IMR-90 (cell line): Measurements from ENCODE around the gene ZNF502. TPM values are rescaled to one million over a fixed set of nuclear protein-coding genes. Genes with fewer than 3 reads are reported as not detected.

ENCODE experiments used
- ATAC-seq: fragments of 200-7000 bp; cut with Tn5 transposase; 2 replicates; pipeline ENCODE4 v1.9.1; 2020; ENCODE audit warnings: low read depth, mild to moderate bottlenecking, moderate library complexity
- BruUV-seq: library from RNA; stranded (reverse); fragments of 400-500 nt; replicated peaks from 2 replicates; lab custom pipeline; 2021; lab: Mats Ljungman, UMichigan
- CTCF ChIA-PET: fragments of 300-600 bp; formaldehyde crosslinking; extraction: SDS; loops from one replicate; lab custom pipeline; 2021; ENCODE audit warnings: antibody characterized with exemption; lab: Yijun Ruan, JAX
- POLR2A ChIA-PET: fragments of 300-600 bp; sonication (Branson Sonifier 250); formaldehyde crosslinking; loops from one replicate; lab custom pipeline; 2022; ENCODE audit warnings: antibody characterized with exemption; ENCODE audit not compliant: unreplicated experiment; lab: Charles Lee
- DNase-seq: peaks from one replicate; pipeline ENCODE4 v3.0.0; 2013
- H2AFZ ChIP-seq: replicated peaks from 2 replicates; pipeline ENCODE3; 2013; ENCODE audit warnings: low read length, mild to moderate bottlenecking; ENCODE audit not compliant: poor library complexity
- H2AK5ac ChIP-seq: 2 replicates; pipeline ENCODE4 v1.6.1; 2013; ENCODE audit warnings: low read depth, low read length, inconsistent platforms
- H2AK9ac ChIP-seq: replicated peaks from 2 replicates; pipeline ENCODE3; 2013; ENCODE audit warnings: mild to moderate bottlenecking, low read depth, low read length, moderate library complexity; ENCODE audit not compliant: poor library complexity
- H2BK120ac ChIP-seq: 2 replicates; pipeline ENCODE4 v1.6.1; 2013; ENCODE audit warnings: low read depth, low read length, inconsistent platforms
- H2BK15ac ChIP-seq: 3 replicates; pipeline ENCODE4 v1.6.1; 2013; ENCODE audit warnings: low read depth, low read length, inconsistent platforms
- H2BK20ac ChIP-seq: 2 replicates; pipeline ENCODE4 v1.6.1; 2013; ENCODE audit warnings: low read depth, mild to moderate bottlenecking, inconsistent platforms, low read length, moderate library complexity
- H2BK5ac ChIP-seq: 2 replicates; pipeline ENCODE4 v1.6.1; 2013; ENCODE audit warnings: mild to moderate bottlenecking, low read depth, low read length, inconsistent platforms; ENCODE audit not compliant: poor library complexity, severe bottlenecking
- H3K14ac ChIP-seq: replicated peaks from 2 replicates; pipeline ENCODE4 v1.6.1; 2013; ENCODE audit warnings: low read depth, low read length, inconsistent platforms
- H3K18ac ChIP-seq: 2 replicates; pipeline ENCODE4 v1.6.1; 2013; ENCODE audit warnings: low read depth, low read length, control low read depth
- H3K23ac ChIP-seq: 2 replicates; pipeline ENCODE4 v1.6.1; 2013; ENCODE audit warnings: low read depth, low read length, inconsistent platforms
- H3K27ac ChIP-seq: 2 replicates; pipeline ENCODE4 v1.5.1; 2013; ENCODE audit warnings: mild to moderate bottlenecking, control low read depth, low read length; ENCODE audit not compliant: insufficient read depth
- H3K27me3 ChIP-seq: 2 replicates; pipeline ENCODE4 v1.6.1; 2013; ENCODE audit warnings: low read length; ENCODE audit not compliant: control insufficient read depth, insufficient read depth
- H3K36me3 ChIP-seq: 2 replicates; pipeline ENCODE4 v1.6.1; 2013; ENCODE audit warnings: low read length, mixed read lengths; ENCODE audit not compliant: control insufficient read depth, insufficient read depth
- H3K4ac ChIP-seq: 2 replicates; pipeline ENCODE4 v1.6.1; 2013; ENCODE audit warnings: low read depth, low read length, inconsistent platforms
- H3K4me1 ChIP-seq: 2 replicates; pipeline ENCODE4 v1.6.1; 2013; ENCODE audit warnings: low read length, mixed read lengths; ENCODE audit not compliant: control insufficient read depth, insufficient read depth
- H3K4me2 ChIP-seq: 2 replicates; pipeline ENCODE4 v1.6.1; 2013; ENCODE audit warnings: low read depth, mild to moderate bottlenecking, control low read depth, low read length, moderate library complexity
- H3K4me3 ChIP-seq: 2 replicates; pipeline ENCODE4 v1.5.1; 2013; ENCODE audit warnings: low read depth, mild to moderate bottlenecking, control low read depth, low read length, moderate library complexity; ENCODE audit not compliant: insufficient read depth
- H3K56ac ChIP-seq: 2 replicates; pipeline ENCODE4 v1.6.1; 2013; ENCODE audit warnings: low read length, inconsistent platforms; ENCODE audit not compliant: insufficient read depth; ENCODE audit errors: extremely low read depth
- H3K79me1 ChIP-seq, 2 experiments: 2 replicates each; pipeline ENCODE4 v1.6.1; 2013; ENCODE audit warnings: low read length in 2 of 2, inconsistent platforms in 1 of 2, low read depth in 1 of 2
- H3K9ac ChIP-seq: 2 replicates; pipeline ENCODE4 v1.6.1; 2013; ENCODE audit warnings: low read depth, low read length, control low read depth
- H3K9me1 ChIP-seq: 2 replicates; pipeline ENCODE4 v1.6.1; 2013; ENCODE audit warnings: low read length, inconsistent platforms; ENCODE audit not compliant: insufficient read depth
- H3K9me3 ChIP-seq: 2 replicates; pipeline ENCODE4 v1.6.1; 2013; ENCODE audit warnings: low read length; ENCODE audit not compliant: control insufficient read depth, insufficient read depth
- H4K20me1 ChIP-seq: 2 replicates; pipeline ENCODE4 v1.6.1; 2013; ENCODE audit warnings: low read length, inconsistent platforms; ENCODE audit not compliant: insufficient read depth
- H4K5ac ChIP-seq: 2 replicates; pipeline ENCODE4 v1.6.1; 2013; ENCODE audit warnings: mild to moderate bottlenecking, low read depth, low read length, control low read depth
- H4K8ac ChIP-seq, 2 experiments: 2 replicates each; pipeline ENCODE4 v1.6.1; 2013; ENCODE audit warnings: low read depth in 2 of 2, low read length in 2 of 2, control low read depth in 1 of 2, inconsistent platforms in 1 of 2
- H4K91ac ChIP-seq: 2 replicates; pipeline ENCODE4 v1.6.1; 2013; ENCODE audit warnings: low read depth, low read length, inconsistent platforms; ENCODE audit not compliant: insufficient read depth
- BHLHE40 ChIP-seq: fragments of 150-350 bp; IDR thresholded peaks from 2 replicates; pipeline ENCODE4 v1.6.1; 2016; ENCODE audit warnings: mild to moderate bottlenecking, low read depth, low read length
- CEBPB ChIP-seq: IDR thresholded peaks from 2 replicates; pipeline ENCODE4 v1.6.1; 2012; ENCODE audit warnings: low read depth, low read length, improper control_type of control experiment
- CHD1 ChIP-seq: IDR thresholded peaks from 2 replicates; pipeline ENCODE4 v1.6.1; 2012; ENCODE audit warnings: low read depth, low read length, improper control_type of control experiment
- FOS ChIP-seq: fragments of 150-350 bp; IDR thresholded peaks from 2 replicates; pipeline ENCODE4 v1.6.1; 2016; ENCODE audit warnings: low read depth, low read length
- MAFK ChIP-seq: IDR thresholded peaks from 2 replicates; pipeline ENCODE4 v1.6.1; 2012; ENCODE audit warnings: low read depth, low read length, improper control_type of control experiment
- MAZ ChIP-seq: IDR thresholded peaks from 2 replicates; pipeline ENCODE4 v1.6.1; 2012; ENCODE audit warnings: low read depth, mild to moderate bottlenecking, low read length, improper control_type of control experiment, moderate library complexity, borderline replicate concordance
- MXI1 ChIP-seq: IDR thresholded peaks from 2 replicates; pipeline ENCODE4 v1.6.1; 2012; ENCODE audit warnings: low read depth, mild to moderate bottlenecking, low read length, moderate library complexity, borderline replicate concordance
- NFE2L2 ChIP-seq: fragments of 150-350 bp; IDR thresholded peaks from 2 replicates; pipeline ENCODE4 v1.6.1; 2016; ENCODE audit warnings: low read depth, mild to moderate bottlenecking, low read length
- POLR2A ChIP-seq: IDR thresholded peaks from 2 replicates; pipeline ENCODE4 v1.6.1; 2012; ENCODE audit warnings: mild to moderate bottlenecking, low read depth, low read length
- RAD21 ChIP-seq: IDR thresholded peaks from 2 replicates; pipeline ENCODE4 v1.6.1; 2012; ENCODE audit warnings: low read length, improper control_type of control experiment
- RCOR1 ChIP-seq: IDR thresholded peaks from 2 replicates; pipeline ENCODE4 v1.6.1; 2012; ENCODE audit warnings: mild to moderate bottlenecking, low read length, improper control_type of control experiment; ENCODE audit not compliant: insufficient replicate concordance
- RFX5 ChIP-seq: IDR thresholded peaks from 2 replicates; pipeline ENCODE4 v1.8.0; 2012; ENCODE audit warnings: low read depth, mild to moderate bottlenecking, low read length, moderate library complexity
- SMC3 ChIP-seq: fragments of 150-350 bp; IDR thresholded peaks from 2 replicates; pipeline ENCODE4 v1.6.1; 2016; ENCODE audit warnings: low read depth, mild to moderate bottlenecking, antibody characterized with exemption, low read length, moderate library complexity
- WGBS, 2 experiments: methylation state at CpG; one replicate each; pipeline versions ENCODE4 v1.1.5 to v1.1.7; 2013; ENCODE audit warnings: missing lambda C conversion rate in 2 of 2; ENCODE audit not compliant: insufficient read length in 1 of 2; ENCODE audit errors: extremely low coverage in 2 of 2; 5-methylcytosine and 5-hydroxymethylcytosine counted together
- dilution Hi-C: fragments of 300-500 bp; cut with HindIII; formaldehyde crosslinking; loops from one replicate; pipeline ENCODE4 v1.14.3; 2018; ENCODE audit warnings: low sequenced_read_pairs; ENCODE audit not compliant: unreplicated experiment
- in situ Hi-C: fragments of 300-500 bp; cut with MboI; formaldehyde crosslinking; loops from 3 replicates; pipeline ENCODE4 v1.14.3; 2019; ENCODE audit warnings: low sequenced_read_pairs, inconsistent platforms, mixed read lengths
- intact Hi-C: fragments of 100-400 bp; cut with micrococcal nuclease; formaldehyde crosslinking; loops from 2 replicates; pipeline ENCODE4 v1.10.0; 2022
- polyA plus RNA-seq, 3 experiments: library from polyadenylated mRNA; depleted of rRNA; stranded (reverse); fragments of >200 nt; gene quantifications; 2 replicates each; pipeline ENCODE4 v1.2.3, GENCODE V29; 2012; ENCODE audit warnings: low replicate concordance in 1 of 3
- total RNA-seq: library from RNA; depleted of rRNA; stranded (reverse); fragments of >200 nt; gene quantifications from 2 replicates; pipeline ENCODE4 v1.2.3, GENCODE V29; 2012
- TF ChIP-seq, protein P1 (sequence below): fragments of 150-350 bp; IDR thresholded peaks from 2 replicates; pipeline ENCODE4 v1.6.1; 2017; ENCODE audit warnings: mild to moderate bottlenecking, antibody characterized with exemption, low read length, low read depth
- TF ChIP-seq, protein P2 (sequence below): fragments of 150-350 bp; IDR thresholded peaks from 2 replicates; pipeline ENCODE4 v1.6.1; 2016; ENCODE audit warnings: low read depth, mild to moderate bottlenecking, low read length, moderate library complexity, borderline replicate concordance
- TF ChIP-seq, protein P3 (sequence below): conservative IDR thresholded peaks from 2 replicates; pipeline ENCODE4 v1.5.1; 2012; ENCODE audit warnings: mild to moderate bottlenecking, low read depth, low read length, improper control_type of control experiment

The ZNF502 gene
- total and polyA plus RNA-seq, 2 of the 4 experiments (the other 2 are of a cell fraction): 2.1 to 5.7 TPM

DNA sequence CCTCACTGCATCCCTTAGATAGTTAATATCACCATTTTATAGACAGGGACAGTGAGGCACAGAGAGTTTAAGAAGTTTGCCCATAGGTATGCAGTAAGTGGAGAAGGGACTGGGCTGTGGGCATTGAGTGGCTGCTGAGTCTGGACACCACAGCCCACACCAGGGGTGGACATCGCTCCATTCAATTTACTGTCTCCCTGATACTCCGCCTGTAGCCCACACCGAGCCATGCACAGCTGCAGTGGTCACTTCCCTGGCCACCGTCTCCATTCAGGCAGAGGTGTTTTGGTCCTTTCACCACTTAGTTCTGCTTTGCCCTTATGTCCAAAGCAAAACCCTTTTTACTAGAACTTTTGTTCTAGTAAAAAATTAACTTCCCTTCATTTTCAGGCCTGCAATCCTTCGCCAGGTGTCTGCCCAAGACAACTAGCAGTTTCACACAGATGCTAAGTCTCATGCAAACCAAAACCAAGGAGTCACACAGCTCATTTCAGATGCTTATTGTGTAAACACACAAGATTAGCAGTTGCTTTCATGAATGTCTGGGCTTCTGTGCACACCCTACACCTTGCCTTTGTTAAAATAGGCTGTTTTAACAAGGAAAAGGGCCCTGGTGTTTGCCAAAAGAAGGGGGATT lies 33.9 kb upstream of the ZNF502 start:
- no peak for ATAC-seq
- H3K4me2 ChIP-seq: no peak overlapping the region
- TF ChIP-seq POLR2A (no peak), MAFK (no peak), CHD1 (no peak), MAZ (no peak), MXI1 (no peak), NFE2L2 (no peak), SMC3 (no peak), CEBPB (no peak), RCOR1 (no peak), FOS (no peak), RAD21 (no peak), RFX5 (no peak), BHLHE40 (no peak)
- TF ChIP-seq, protein P1, sequence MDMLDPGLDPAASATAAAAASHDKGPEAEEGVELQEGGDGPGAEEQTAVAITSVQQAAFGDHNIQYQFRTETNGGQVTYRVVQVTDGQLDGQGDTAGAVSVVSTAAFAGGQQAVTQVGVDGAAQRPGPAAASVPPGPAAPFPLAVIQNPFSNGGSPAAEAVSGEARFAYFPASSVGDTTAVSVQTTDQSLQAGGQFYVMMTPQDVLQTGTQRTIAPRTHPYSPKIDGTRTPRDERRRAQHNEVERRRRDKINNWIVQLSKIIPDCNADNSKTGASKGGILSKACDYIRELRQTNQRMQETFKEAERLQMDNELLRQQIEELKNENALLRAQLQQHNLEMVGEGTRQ: no peak
- TF ChIP-seq, protein P2, sequence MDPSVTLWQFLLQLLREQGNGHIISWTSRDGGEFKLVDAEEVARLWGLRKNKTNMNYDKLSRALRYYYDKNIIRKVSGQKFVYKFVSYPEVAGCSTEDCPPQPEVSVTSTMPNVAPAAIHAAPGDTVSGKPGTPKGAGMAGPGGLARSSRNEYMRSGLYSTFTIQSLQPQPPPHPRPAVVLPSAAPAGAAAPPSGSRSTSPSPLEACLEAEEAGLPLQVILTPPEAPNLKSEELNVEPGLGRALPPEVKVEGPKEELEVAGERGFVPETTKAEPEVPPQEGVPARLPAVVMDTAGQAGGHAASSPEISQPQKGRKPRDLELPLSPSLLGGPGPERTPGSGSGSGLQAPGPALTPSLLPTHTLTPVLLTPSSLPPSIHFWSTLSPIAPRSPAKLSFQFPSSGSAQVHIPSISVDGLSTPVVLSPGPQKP: no peak
- TF ChIP-seq, protein P3, sequence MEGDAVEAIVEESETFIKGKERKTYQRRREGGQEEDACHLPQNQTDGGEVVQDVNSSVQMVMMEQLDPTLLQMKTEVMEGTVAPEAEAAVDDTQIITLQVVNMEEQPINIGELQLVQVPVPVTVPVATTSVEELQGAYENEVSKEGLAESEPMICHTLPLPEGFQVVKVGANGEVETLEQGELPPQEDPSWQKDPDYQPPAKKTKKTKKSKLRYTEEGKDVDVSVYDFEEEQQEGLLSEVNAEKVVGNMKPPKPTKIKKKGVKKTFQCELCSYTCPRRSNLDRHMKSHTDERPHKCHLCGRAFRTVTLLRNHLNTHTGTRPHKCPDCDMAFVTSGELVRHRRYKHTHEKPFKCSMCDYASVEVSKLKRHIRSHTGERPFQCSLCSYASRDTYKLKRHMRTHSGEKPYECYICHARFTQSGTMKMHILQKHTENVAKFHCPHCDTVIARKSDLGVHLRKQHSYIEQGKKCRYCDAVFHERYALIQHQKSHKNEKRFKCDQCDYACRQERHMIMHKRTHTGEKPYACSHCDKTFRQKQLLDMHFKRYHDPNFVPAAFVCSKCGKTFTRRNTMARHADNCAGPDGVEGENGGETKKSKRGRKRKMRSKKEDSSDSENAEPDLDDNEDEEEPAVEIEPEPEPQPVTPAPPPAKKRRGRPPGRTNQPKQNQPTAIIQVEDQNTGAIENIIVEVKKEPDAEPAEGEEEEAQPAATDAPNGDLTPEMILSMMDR: no peak
- H3K56ac ChIP-seq: no peak overlapping the region
- dilution Hi-C loops (no loop called here), intact Hi-C loops (no loop called here), in situ Hi-C loops (no loop called here)
- no peaks in the 10 kb centered on the region for H3K4me1 ChIP-seq
- no peak overlapping the region for H4K5ac ChIP-seq
- H2BK120ac ChIP-seq: no peak overlapping the region
- H3K9me3 ChIP-seq: peaks cover 10% of the 10 kb centered on the region
- no peak overlapping the region for H2AK9ac ChIP-seq
- H3K27ac ChIP-seq: no peak overlapping the region
- no peak overlapping the region for H3K14ac ChIP-seq
- H2BK15ac ChIP-seq: no peak overlapping the region
- H2AK5ac ChIP-seq: no peak overlapping the region
- no peak overlapping the region for H3K4me3 ChIP-seq
- no peak overlapping the region for H3K18ac ChIP-seq
- H4K8ac ChIP-seq: no peak overlapping the region
- no peak overlapping the region for H4K91ac ChIP-seq
- H2BK5ac ChIP-seq: no peak overlapping the region
- no TSS peak for BruUV-seq
- H3K4ac ChIP-seq: no peak overlapping the region
- peaks cover 1% of the 10 kb centered on the region; the same call in 1 of the 2 replicates for H3K36me3 ChIP-seq
- ChIA-PET CTCF (no interaction called here), POLR2A (no interaction called here)
- no peak overlapping the region for H3K23ac ChIP-seq
- H4K20me1 ChIP-seq: no peaks in the 10 kb centered on the region
- no peaks in the 10 kb centered on the region; a peak in 1 of 4 replicates for H3K79me1 ChIP-seq
- H2BK20ac ChIP-seq: no peak overlapping the region
- no peaks in the 10 kb centered on the region for H3K27me3 ChIP-seq
- 89% methylated on average over 3 of the region's 5 CpGs; no CpG with 5 or more reads in 1 of the 2 experiments for WGBS, 2 experiments
- H3K9ac ChIP-seq: no peak overlapping the region
- no peak for DNase-seq
- H3K9me1 ChIP-seq: no peaks in the 10 kb centered on the region
- no peak overlapping the region for H2AFZ ChIP-seq
